Stimulated activated naive B cell treated with anti-CD40 and anti-IgM and Interleukin-4, amounts not matched to agents 10 μg/mL and 1 μg/mL and 100 μg/mL, for 72 hours (primary cell): Measurements from ENCODE around the gene MAP4K2.

Experiments
- ATAC-seq, 2 donors: fragments of 150-1000 bp; cut with Tn5 transposase; replicated peaks; 2 replicates each; pipeline ENCODE4 v1.10.0; 2021; ENCODE audit warnings: moderate library complexity in 1 of 2
- DNase-seq: peaks from one replicate; pipeline ENCODE4 v3.0.0; 2021
- H3K27ac Mint-ChIP-seq: one replicate; pipeline ENCODE4 v1.8.0; 2022; ENCODE audit warnings: mild to moderate bottlenecking, mixed read lengths
- H3K27me3 Mint-ChIP-seq, 2 donors: one replicate each; pipeline ENCODE4 v1.8.0; 2022; ENCODE audit warnings: mixed read lengths in 2 of 2
- H3K36me3 Mint-ChIP-seq, 2 donors: one replicate each; pipeline ENCODE4 v1.8.0; 2022; ENCODE audit warnings: mixed read lengths in 2 of 2, mild to moderate bottlenecking in 1 of 2
- H3K4me1 Mint-ChIP-seq, 2 donors: one replicate each; pipeline ENCODE4 v1.8.0; 2022; ENCODE audit warnings: mixed read lengths in 2 of 2, mild to moderate bottlenecking in 1 of 2
- H3K4me3 Mint-ChIP-seq, 2 donors: one replicate each; pipeline ENCODE4 v1.8.0; 2022; ENCODE audit warnings: mild to moderate bottlenecking in 2 of 2, mixed read lengths in 2 of 2, moderate library complexity in 1 of 2
- H3K9me3 Mint-ChIP-seq, 2 donors: one replicate each; pipeline ENCODE4 v1.8.0; 2022; ENCODE audit warnings: mixed read lengths in 2 of 2, mild to moderate bottlenecking in 1 of 2

Gene MAP4K2

GRCh38 chr11:64750361-64751054, 52.5 kb downstream of the MAP4K2 start:
- H3K27ac Mint-ChIP-seq = no peak overlapping the region
- no peak for DNase-seq
- no peaks in the 10 kb centered on the region for H3K9me3 Mint-ChIP-seq
- H3K36me3 Mint-ChIP-seq = peaks cover 23 to 43% of the 10 kb centered on the region in 2 donors
- H3K4me1 Mint-ChIP-seq = peaks cover 20 to 46% of the 10 kb centered on the region in 2 donors
- no peak for ATAC-seq
- H3K27me3 Mint-ChIP-seq = no peaks in the 10 kb centered on the region
- no peak overlapping the region for H3K4me3 Mint-ChIP-seq

GRCh38 chr11:64747961-64748665, 54.9 kb downstream of the MAP4K2 start:
- H3K36me3 Mint-ChIP-seq = peaks cover 16 to 36% of the 10 kb centered on the region in 2 donors
- H3K9me3 Mint-ChIP-seq = no peaks in the 10 kb centered on the region
- no peak for DNase-seq
- peaks cover 30 to 64% of the 10 kb centered on the region in 2 donors for H3K4me1 Mint-ChIP-seq
- no peaks in the 10 kb centered on the region for H3K27me3 Mint-ChIP-seq
- no peak for ATAC-seq
- H3K27ac Mint-ChIP-seq = no peak overlapping the region
- no peak overlapping the region for H3K4me3 Mint-ChIP-seq

DNA sequence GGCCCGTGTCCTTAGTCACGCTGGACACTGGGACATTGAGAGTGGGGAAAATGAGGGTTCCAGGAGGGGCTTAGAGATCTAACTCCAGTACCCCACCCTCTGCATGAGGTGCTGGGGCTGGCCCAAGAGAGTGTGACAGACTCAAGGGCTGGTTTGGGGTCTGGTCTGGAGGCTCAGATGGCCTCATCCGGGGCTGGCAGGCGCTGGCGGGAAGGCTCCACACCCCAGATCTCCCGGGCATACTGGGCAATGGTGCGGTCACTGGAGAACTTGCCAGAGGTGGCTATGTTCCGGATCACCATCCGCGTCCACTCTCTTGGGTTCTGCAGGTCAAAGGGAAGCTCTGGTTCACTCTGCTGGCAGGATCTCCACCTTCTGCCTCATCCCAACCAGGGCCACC, 56.5 kb downstream of the MAP4K2 start:
- Mint-ChIP-seq H3K4me1 (peaks cover 34 to 64% of the 10 kb centered on the region in 2 donors), H3K27ac (no peak overlapping the region), H3K36me3 (peaks cover 10 to 20% of the 10 kb centered on the region in 2 donors), H3K9me3 (no peaks in the 10 kb centered on the region), H3K4me3 (peak overlapping the region in 1 of 2 donors; percentile 88), H3K27me3 (no peaks in the 10 kb centered on the region)
- ATAC-seq (no peak), DNase-seq (no peak)

- no peaks in the 10 kb centered on the region for H3K27me3 Mint-ChIP-seq
Observed at GRCh38 chr11:64745521-64746328, 57.3 kb downstream of the MAP4K2 start.

DNA sequence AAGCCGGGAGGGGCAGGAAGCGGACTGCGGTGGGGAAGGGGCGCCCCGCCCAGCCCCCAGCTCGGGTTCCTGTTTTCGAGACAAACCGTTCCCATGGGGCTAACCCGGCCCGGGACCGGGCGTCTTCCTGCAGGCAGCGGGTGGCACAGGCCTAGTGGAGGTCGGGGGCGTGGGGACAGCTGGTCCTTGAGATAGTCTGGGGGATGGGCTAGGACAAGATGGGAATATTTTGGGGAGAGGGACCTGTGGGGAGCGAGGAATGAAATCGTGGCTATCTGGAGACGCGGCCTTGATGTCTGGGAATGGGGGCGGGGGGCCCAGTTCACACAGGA, 57.9 kb downstream of the MAP4K2 start:
- H3K27ac Mint-ChIP-seq = peak overlapping the region; percentile 96
- H3K4me1 Mint-ChIP-seq = peaks cover 35 to 60% of the 10 kb centered on the region in 2 donors
- peak; percentile 32 to 51 for ATAC-seq
- H3K27me3 Mint-ChIP-seq = no peaks in the 10 kb centered on the region
- peaks cover 5 to 7% of the 10 kb centered on the region in 2 donors for H3K36me3 Mint-ChIP-seq
- peak overlapping the region; percentile 88 to 94 for H3K4me3 Mint-ChIP-seq
- DNase-seq = peak; percentile 73
- no peaks in the 10 kb centered on the region for H3K9me3 Mint-ChIP-seq

More at GRCh38 chr11:64745521-64746328, 57.3 kb downstream of the MAP4K2 start:
- peak; percentile 43 to 50 for ATAC-seq
- Mint-ChIP-seq H3K4me1 (peaks cover 37 to 60% of the 10 kb centered on the region in 2 donors), H3K36me3 (peaks cover 8 to 13% of the 10 kb centered on the region in 2 donors), H3K4me3 (peak overlapping the region; percentile 88 to 94), H3K9me3 (no peaks in the 10 kb centered on the region), H3K27ac (peak overlapping the region; percentile 96)
- peak; percentile 66 for DNase-seq

GRCh38 chr11:64744544-64745188, 58.3 kb downstream of the MAP4K2 start:
- Mint-ChIP-seq H3K9me3 (no peaks in the 10 kb centered on the region), H3K27ac (peak overlapping the region; percentile 96), H3K4me1 (peaks cover 34 to 60% of the 10 kb centered on the region in 2 donors), H3K4me3 (peak overlapping the region; percentile 88 to 94), H3K36me3 (peaks cover 3 to 4% of the 10 kb centered on the region in 2 donors), H3K27me3 (no peaks in the 10 kb centered on the region)
- DNase-seq (no peak), ATAC-seq (peak in 1 of 2 donors; percentile 2)

GRCh38 chr11:64743591-64744543, 59.1 kb downstream of the MAP4K2 start, which contains the start of gene RASGRP2:
Gene RASGRP2, minus strand, starts transcription at chr11:64744142. Its CDS starts 1,276 bp downstream, at chr11:64742866.
- peak; percentile 48 to 56 for ATAC-seq

DNA sequence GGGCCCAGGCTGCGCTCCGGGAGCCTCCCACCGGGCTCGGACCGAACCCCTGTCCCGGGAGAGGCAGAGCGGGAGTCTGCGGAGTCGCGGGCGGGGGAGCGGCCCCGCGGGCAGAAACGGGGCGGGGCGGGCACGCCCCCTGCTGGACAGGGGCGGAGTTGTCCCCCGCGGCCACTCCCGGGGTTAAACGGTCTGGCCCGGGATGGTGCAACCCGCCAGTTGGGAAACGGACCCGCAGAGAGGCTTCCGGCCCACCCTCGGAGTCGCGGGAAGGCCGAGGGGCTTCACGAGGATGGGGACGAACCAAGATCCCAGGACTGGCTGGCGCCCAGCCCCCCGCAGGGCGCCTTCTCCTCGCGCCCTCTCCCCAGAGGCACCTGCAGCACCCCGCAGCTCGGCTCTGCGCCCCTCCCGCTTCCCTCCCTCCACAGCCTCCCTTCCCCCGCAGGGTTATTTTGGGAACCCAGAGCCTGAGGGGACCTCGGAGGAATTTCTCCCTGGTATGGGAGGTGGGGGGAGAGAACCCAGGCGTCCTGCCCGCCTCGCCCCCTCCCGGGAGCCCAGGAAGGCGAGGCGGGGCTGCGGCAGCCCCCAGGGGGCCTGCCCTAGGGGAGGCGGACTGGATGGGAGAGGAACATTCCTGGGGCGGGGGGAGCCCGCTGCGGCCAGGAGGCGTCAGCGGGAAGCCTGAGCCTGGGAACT, 60.0 kb downstream of the MAP4K2 start:
- Mint-ChIP-seq H3K27ac (no peak overlapping the region), H3K4me1 (peaks cover 40 to 54% of the 10 kb centered on the region in 2 donors), H3K36me3 (peaks cover 4 to 5% of the 10 kb centered on the region in 2 donors), H3K9me3 (no peaks in the 10 kb centered on the region), H3K4me3 (peak overlapping the region; percentile 86 to 90), H3K27me3 (no peaks in the 10 kb centered on the region)
- ATAC-seq (peak; percentile 31 to 40), DNase-seq (peak; percentile 69)

More at GRCh38 chr11:64743591-64744543, 59.1 kb downstream of the MAP4K2 start, which contains the start of gene RASGRP2:
- Mint-ChIP-seq H3K4me3 (peak within 1 kb of the TSS; percentile 88 to 94), H3K36me3 (peaks cover 5 to 8% of the 10 kb centered on the region in 2 donors), H3K27me3 (no peaks in the 10 kb centered on the region), H3K9me3 (no peaks in the 10 kb centered on the region), H3K4me1 (peaks cover 40 to 61% of the 10 kb centered on the region in 2 donors), H3K27ac (peak within 1 kb of the TSS; percentile 93)
- peak; percentile 68 for DNase-seq

DNA sequence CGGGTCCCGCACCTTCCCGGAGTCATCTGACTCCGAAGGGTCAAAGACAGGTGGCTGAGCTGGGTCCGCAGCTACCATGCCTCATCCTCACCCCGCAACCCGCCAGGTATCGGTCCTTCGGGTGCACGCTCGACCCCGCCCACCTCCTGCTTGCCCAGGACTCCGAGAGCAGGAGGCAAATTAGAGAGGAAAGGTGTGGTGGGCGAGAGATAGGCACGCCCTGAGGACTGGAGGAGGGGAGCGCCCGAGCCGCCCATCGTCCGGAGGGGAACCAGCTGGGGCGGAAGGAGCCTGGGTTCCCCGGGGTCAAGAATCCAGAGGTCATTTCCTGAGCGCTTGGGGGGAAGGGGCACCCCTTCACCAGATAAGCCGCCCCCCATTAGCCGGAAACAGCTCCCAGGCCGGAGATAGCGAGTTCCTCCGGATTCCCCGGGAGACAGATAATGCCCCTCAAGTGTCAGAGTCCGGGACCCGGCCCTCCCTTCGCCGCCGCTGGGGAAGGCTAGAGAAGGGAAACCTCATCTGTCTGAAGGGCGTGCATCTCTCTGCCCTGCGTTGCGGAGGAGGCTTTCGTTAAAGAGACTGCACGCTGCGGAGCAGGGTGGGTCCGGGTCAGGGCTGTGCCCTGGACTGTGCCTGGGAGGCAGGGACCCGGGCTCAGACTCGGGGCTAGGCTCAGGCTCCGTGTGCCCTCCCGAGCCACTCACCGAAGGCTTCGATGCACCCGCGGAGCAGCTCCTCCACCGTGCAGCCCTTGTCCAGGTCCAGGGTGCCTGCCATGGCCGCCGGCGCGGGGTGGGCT, 60.7 kb downstream of the MAP4K2 start:
- Mint-ChIP-seq H3K4me3 (peak overlapping the region; percentile 82 to 86), H3K27ac (peak overlapping the region; percentile 69), H3K9me3 (no peaks in the 10 kb centered on the region), H3K4me1 (peaks cover 40 to 53% of the 10 kb centered on the region in 2 donors), H3K36me3 (peaks cover 2 to 4% of the 10 kb centered on the region in 2 donors), H3K27me3 (no peaks in the 10 kb centered on the region)
- ATAC-seq = peak; percentile 21 to 38
- no peak for DNase-seq

DNA sequence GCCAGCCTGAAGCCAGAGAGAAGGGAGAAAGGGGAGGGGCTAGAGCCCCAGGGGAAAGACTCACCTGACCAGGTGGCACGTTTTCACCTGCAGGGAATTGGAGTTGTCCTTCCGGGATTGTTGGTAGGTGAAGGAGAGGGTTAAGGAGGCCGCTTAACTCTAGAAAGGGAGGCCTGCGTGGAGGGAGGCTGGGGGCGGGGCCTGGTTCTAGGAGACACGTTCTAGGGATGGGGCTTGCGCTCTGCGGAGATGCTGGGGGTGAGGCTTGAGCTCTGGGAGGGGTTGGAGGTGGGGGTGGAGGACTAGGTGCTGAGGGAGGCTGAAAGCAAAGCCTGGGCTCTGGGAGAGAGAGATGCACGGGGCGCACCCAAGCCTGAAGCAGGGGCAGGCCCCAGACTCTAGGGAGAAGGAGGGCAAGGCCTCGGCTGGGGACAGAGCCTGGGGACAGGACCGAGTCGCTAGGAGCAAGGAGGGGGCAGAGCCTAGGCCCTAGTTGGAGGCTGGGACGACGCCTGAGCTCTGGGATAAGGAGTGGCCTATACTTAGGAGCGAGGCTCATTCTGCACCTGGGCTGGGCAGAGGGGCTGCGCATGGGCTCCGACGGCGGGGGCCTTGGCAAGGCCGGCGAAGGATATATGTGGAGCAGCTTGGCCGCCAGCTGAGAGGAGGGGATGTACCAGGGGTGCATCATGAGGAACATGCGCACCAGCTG, 61.5 kb downstream of the MAP4K2 start:
- no peak for DNase-seq
- Mint-ChIP-seq H3K4me1 (peaks cover 41 to 61% of the 10 kb centered on the region in 2 donors), H3K27me3 (no peaks in the 10 kb centered on the region), H3K27ac (peak overlapping the region; percentile 51), H3K9me3 (no peaks in the 10 kb centered on the region), H3K36me3 (peaks cover 4 to 6% of the 10 kb centered on the region in 2 donors), H3K4me3 (peak overlapping the region; percentile 82 to 86)
- ATAC-seq = no peak

DNA sequence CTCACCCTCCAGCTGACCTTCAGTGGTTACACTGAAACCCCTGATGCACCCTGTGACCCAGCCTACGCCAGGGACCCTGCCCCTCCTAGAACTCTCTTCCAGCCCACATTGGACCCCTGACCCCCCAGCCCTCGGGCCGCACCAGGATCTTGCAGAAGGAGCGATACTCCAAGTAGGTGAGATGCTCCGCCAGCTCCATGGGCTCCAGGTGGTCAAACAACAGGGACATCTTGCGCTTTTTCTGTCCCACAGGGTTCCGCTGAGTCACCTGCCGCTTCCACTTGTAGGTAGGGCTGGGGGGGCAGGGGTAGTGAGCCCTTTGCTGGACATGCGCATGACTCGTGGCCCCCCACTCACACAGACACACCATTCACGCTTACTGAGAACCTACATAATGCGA, 63.1 kb downstream of the MAP4K2 start:
- Mint-ChIP-seq H3K4me3 (no peak overlapping the region), H3K27ac (peak overlapping the region; percentile 53), H3K36me3 (peaks cover 6 to 10% of the 10 kb centered on the region in 2 donors), H3K9me3 (no peaks in the 10 kb centered on the region), H3K27me3 (no peaks in the 10 kb centered on the region), H3K4me1 (peaks cover 47 to 68% of the 10 kb centered on the region in 2 donors)
- no peak for DNase-seq
- no peak for ATAC-seq
